ENCODE measurements around the gene C1orf167.

GRCh38 chr1:11800391-11800755 lies 38.4 kb downstream of the C1orf167 start:
- TF ChIP-seq CTCF (IDR thresholded peaks at IDR 0.05) (no peak), POLR2A (IDR thresholded peaks at IDR 0.05) (no peak)

Measured in uterus (tissue), 2 donors.